SH-SY5Y (cell line): Measurements from ENCODE around the gene AFG1L.

Experiments used
- GATA2 ChIP-seq: IDR thresholded peaks from 2 replicates; pipeline ENCODE4 v1.6.1; 2011; ENCODE audit warnings: mild to moderate bottlenecking, low read depth, low read length
- GATA3 ChIP-seq: IDR thresholded peaks from 2 replicates; pipeline ENCODE4 v1.6.1; 2011; ENCODE audit warnings: low read depth, mild to moderate bottlenecking, low read length, moderate library complexity

AFG1L gene

GRCh38 chr6:108535114-108535742 is 240.4 kb downstream of the AFG1L start:
- TF ChIP-seq GATA2 (no peak), GATA3 (no peak)

- TF ChIP-seq GATA3 (no peak), GATA2 (no peak; the same call in 1 of the 2 replicates)
Measured at GRCh38 chr6:108541843-108542759, 247.2 kb downstream of the AFG1L start.

- no peak for TF ChIP-seq GATA2
- TF ChIP-seq GATA3: no peak
Measured at GRCh38 chr6:108543175-108543940, 248.5 kb downstream of the AFG1L start.

GRCh38 chr6:108544606-108545005 is 249.8 kb downstream of the AFG1L start:
- TF ChIP-seq GATA2 (no peak), GATA3 (no peak)

GRCh38 chr6:108546079-108547049 is 251.5 kb downstream of the AFG1L start:
- TF ChIP-seq GATA3 (no peak), GATA2 (no peak)

GRCh38 chr6:108549241-108549640 is 254.4 kb downstream of the AFG1L start:
- no peak for TF ChIP-seq GATA2
- no peak for TF ChIP-seq GATA3

GRCh38 chr6:108549741-108550140 is 254.9 kb downstream of the AFG1L start:
- TF ChIP-seq GATA3 (no peak), GATA2 (no peak)

- no peak for TF ChIP-seq GATA2
- no peak for TF ChIP-seq GATA3
Measured at GRCh38 chr6:108550256-108550655, 255.4 kb downstream of the AFG1L start.

- no peak for TF ChIP-seq GATA2
- TF ChIP-seq GATA3: no peak
Measured at GRCh38 chr6:108555399-108556052, 260.7 kb downstream of the AFG1L start.

GRCh38 chr6:108556250-108556649 is 261.4 kb downstream of the AFG1L start:
- TF ChIP-seq GATA2 (no peak), GATA3 (no peak)

- TF ChIP-seq GATA3: no peak
Measured at GRCh38 chr6:108556866-108557493, 262.1 kb downstream of the AFG1L start.
